Measurements from ENCODE around the gene PPEF1. TPM values are rescaled to one million over a fixed set of nuclear protein-coding genes. Genes with fewer than 3 reads are reported as not detected.

PPEF1 gene
- total and polyA plus RNA-seq, 2 donors (not counting 1 experiment from before 2014, with no cell fraction given) = under 0.01 TPM; not detected in 1

- Histone ChIP-seq H3K36me3 (ENCODE audit: control insufficient read depth, insufficient read depth, low read length) (no peaks in the 10 kb centered on the region), H3K79me2 (ENCODE audit: control insufficient read depth, insufficient read depth, low read length) (no peaks in the 10 kb centered on the region), H3K4me3 (replicated peaks in 1 of 4; ENCODE audit: control extremely low read depth in 1 of 4, insufficient read depth in 1 of 4, low read depth in 3 of 4, low read length in 4 of 4) (no peak overlapping the region), H3K4me2 (ENCODE audit: extremely low read depth, insufficient read depth, low read length) (no peak overlapping the region), H2AFZ (ENCODE audit: low read length) (no peak overlapping the region), H4K20me1 (ENCODE audit: control insufficient read depth, extremely low read depth, insufficient read depth, low read length) (no peaks in the 10 kb centered on the region), H3K4me1 (ENCODE audit: control insufficient read depth, extremely low read depth, insufficient read depth, low read length) (no peaks in the 10 kb centered on the region), H3K27ac (ENCODE audit: insufficient read depth, low read length) (no peak overlapping the region), H3K9ac (ENCODE audit: insufficient read depth, low read length) (no peak overlapping the region), H3K27me3 (ENCODE audit: control insufficient read depth, insufficient read depth, low read length) (no peaks in the 10 kb centered on the region), H3K9me3 (ENCODE audit: control insufficient read depth, insufficient read depth, low read depth, low read length) (no peaks in the 10 kb centered on the region)
- TF ChIP-seq CTCF (conservative IDR thresholded peaks at IDR 0.05 in 1 of 2, IDR thresholded peaks at IDR 0.05 in 1 of 2; ENCODE audit: low read depth in 1 of 2, low read length in 2 of 2) (no peak), EZH2 (IDR thresholded peaks at IDR 0.05; ENCODE audit: low read length, missing control alignments) (no peak)
- no peak for DNase-seq (ENCODE audit: low read depth in 2 of 2)
Observed at GRCh38 chrX:18682979-18683387, 24.5 kb upstream of the PPEF1 start.

GRCh38 chrX:18687856-18688495 lies 19.5 kb upstream of the PPEF1 start:
- H3K9ac ChIP-seq (ENCODE audit: insufficient read depth, low read length) = no peak overlapping the region
- no peaks in the 10 kb centered on the region for H4K20me1 ChIP-seq (ENCODE audit: control insufficient read depth, extremely low read depth, insufficient read depth, low read length)
- no peaks in the 10 kb centered on the region for H3K9me3 ChIP-seq (ENCODE audit: control insufficient read depth, insufficient read depth, low read depth, low read length)
- H2AFZ ChIP-seq (ENCODE audit: low read length) = no peak overlapping the region
- no peaks in the 10 kb centered on the region for H3K79me2 ChIP-seq (ENCODE audit: control insufficient read depth, insufficient read depth, low read length)
- H3K27me3 ChIP-seq (ENCODE audit: control insufficient read depth, insufficient read depth, low read length) = no peaks in the 10 kb centered on the region
- H3K4me3 ChIP-seq (replicated peaks in 1 of 4; ENCODE audit: control extremely low read depth in 1 of 4, insufficient read depth in 1 of 4, low read depth in 3 of 4, low read length in 4 of 4) = no peak overlapping the region
- no peaks in the 10 kb centered on the region for H3K36me3 ChIP-seq (ENCODE audit: control insufficient read depth, insufficient read depth, low read length)
- no peak for TF ChIP-seq EZH2 (IDR thresholded peaks at IDR 0.05; ENCODE audit: low read length, missing control alignments)
- H3K27ac ChIP-seq (ENCODE audit: insufficient read depth, low read length) = no peak overlapping the region
- no peak overlapping the region for H3K4me2 ChIP-seq (ENCODE audit: extremely low read depth, insufficient read depth, low read length)
- DNase-seq (ENCODE audit: low read depth in 2 of 2) = no peak
- no peaks in the 10 kb centered on the region for H3K4me1 ChIP-seq (ENCODE audit: control insufficient read depth, extremely low read depth, insufficient read depth, low read length)

GRCh38 chrX:18691431-18691830 lies 16.0 kb upstream of the PPEF1 start:
- Histone ChIP-seq H4K20me1 (ENCODE audit: control insufficient read depth, extremely low read depth, insufficient read depth, low read length) (no peaks in the 10 kb centered on the region), H3K4me2 (ENCODE audit: extremely low read depth, insufficient read depth, low read length) (no peak overlapping the region), H3K27me3 (ENCODE audit: control insufficient read depth, insufficient read depth, low read length) (no peaks in the 10 kb centered on the region), H3K79me2 (ENCODE audit: control insufficient read depth, insufficient read depth, low read length) (no peaks in the 10 kb centered on the region), H3K9ac (ENCODE audit: insufficient read depth, low read length) (no peak overlapping the region), H3K4me1 (ENCODE audit: control insufficient read depth, extremely low read depth, insufficient read depth, low read length) (no peaks in the 10 kb centered on the region), H2AFZ (ENCODE audit: low read length) (no peak overlapping the region), H3K9me3 (ENCODE audit: control insufficient read depth, insufficient read depth, low read depth, low read length) (no peaks in the 10 kb centered on the region), H3K4me3 (replicated peaks in 1 of 4; ENCODE audit: control extremely low read depth in 1 of 4, insufficient read depth in 1 of 4, low read depth in 3 of 4, low read length in 4 of 4) (no peak overlapping the region), H3K27ac (ENCODE audit: insufficient read depth, low read length) (no peak overlapping the region), H3K36me3 (ENCODE audit: control insufficient read depth, insufficient read depth, low read length) (no peaks in the 10 kb centered on the region)
- DNase-seq (ENCODE audit: low read depth in 2 of 2) = no peak
- TF ChIP-seq CTCF (conservative IDR thresholded peaks at IDR 0.05 in 1 of 2, IDR thresholded peaks at IDR 0.05 in 1 of 2; ENCODE audit: low read depth in 1 of 2, low read length in 2 of 2) = no peak
- no peak for TF ChIP-seq EZH2 (IDR thresholded peaks at IDR 0.05; ENCODE audit: low read length, missing control alignments)

All from fibroblast of lung (primary cell).